IPS-20b (cell line): ENCODE data around the gene GPX6.

ENCODE experiments used
- H3K27ac ChIP-seq: one replicate; pipeline ENCODE4 v1.5.1; 2013; ENCODE audit warnings: low read length
- H3K27me3 ChIP-seq: 2 replicates; pipeline ENCODE4 v1.6.1; 2013; ENCODE audit warnings: mild to moderate bottlenecking, low read length, inconsistent platforms; ENCODE audit not compliant: insufficient read depth
- H3K36me3 ChIP-seq: 2 replicates; pipeline ENCODE4 v1.6.1; 2013; ENCODE audit warnings: low read depth, mild to moderate bottlenecking, inconsistent platforms, low read length, moderate library complexity; ENCODE audit not compliant: insufficient read depth
- H3K4me1 ChIP-seq: 2 replicates; pipeline ENCODE4 v1.6.1; 2013; ENCODE audit warnings: mild to moderate bottlenecking, control low read depth, inconsistent platforms, low read length, moderate library complexity; ENCODE audit not compliant: insufficient read depth
- H3K4me3 ChIP-seq: 2 replicates; pipeline ENCODE4 v1.5.1; 2013; ENCODE audit warnings: mild to moderate bottlenecking, low read length, inconsistent platforms
- H3K9ac ChIP-seq: 2 replicates; pipeline ENCODE4 v1.6.1; 2013; ENCODE audit warnings: low read depth, mild to moderate bottlenecking, inconsistent platforms, low read length, moderate library complexity
- H3K9me3 ChIP-seq: 2 replicates; pipeline ENCODE4 v1.6.1; 2013; ENCODE audit warnings: mild to moderate bottlenecking, low read depth, low read length, inconsistent platforms; ENCODE audit not compliant: insufficient read depth

The GPX6 gene

DNA sequence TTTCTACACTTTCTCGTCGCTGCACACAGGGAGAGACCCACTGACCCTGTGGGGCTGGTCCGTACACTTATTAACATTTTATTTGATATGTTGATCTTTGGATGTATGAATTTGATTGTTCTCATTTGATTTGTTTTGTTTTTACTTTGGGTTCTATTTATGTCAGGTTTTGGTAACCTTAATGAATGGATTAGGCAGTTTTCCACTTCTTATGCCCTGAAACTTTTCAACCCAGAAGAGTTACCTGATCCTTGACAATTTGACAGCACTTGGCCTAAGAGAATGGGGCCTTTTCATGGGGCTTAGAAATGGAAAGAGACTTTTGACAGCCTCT, 23.6 kb downstream of the GPX6 start:
- Histone ChIP-seq H3K4me3 (no peak overlapping the region), H3K36me3 (no peaks in the 10 kb centered on the region), H3K9ac (no peak overlapping the region), H3K9me3 (no peaks in the 10 kb centered on the region), H3K27ac (no peak overlapping the region), H3K27me3 (peaks cover 10% of the 10 kb centered on the region; the same call in 1 of the 2 replicates), H3K4me1 (peaks cover 4% of the 10 kb centered on the region; the same call in 1 of the 2 replicates)

- peaks cover 4% of the 10 kb centered on the region; the same call in 1 of the 2 replicates for H3K4me1 ChIP-seq
- no peaks in the 10 kb centered on the region for H3K36me3 ChIP-seq
- H3K4me3 ChIP-seq: peak overlapping the region; percentile 93
- H3K27ac ChIP-seq: no peak overlapping the region
- H3K9ac ChIP-seq: peak overlapping the region; percentile 77; the same call in 1 of the 2 replicates
- no peaks in the 10 kb centered on the region for H3K9me3 ChIP-seq
- H3K27me3 ChIP-seq: peaks cover 10% of the 10 kb centered on the region; the same call in 1 of the 2 replicates
Measured at GRCh38 chr6:28490205-28490890, 25.2 kb downstream of the GPX6 start.

DNA sequence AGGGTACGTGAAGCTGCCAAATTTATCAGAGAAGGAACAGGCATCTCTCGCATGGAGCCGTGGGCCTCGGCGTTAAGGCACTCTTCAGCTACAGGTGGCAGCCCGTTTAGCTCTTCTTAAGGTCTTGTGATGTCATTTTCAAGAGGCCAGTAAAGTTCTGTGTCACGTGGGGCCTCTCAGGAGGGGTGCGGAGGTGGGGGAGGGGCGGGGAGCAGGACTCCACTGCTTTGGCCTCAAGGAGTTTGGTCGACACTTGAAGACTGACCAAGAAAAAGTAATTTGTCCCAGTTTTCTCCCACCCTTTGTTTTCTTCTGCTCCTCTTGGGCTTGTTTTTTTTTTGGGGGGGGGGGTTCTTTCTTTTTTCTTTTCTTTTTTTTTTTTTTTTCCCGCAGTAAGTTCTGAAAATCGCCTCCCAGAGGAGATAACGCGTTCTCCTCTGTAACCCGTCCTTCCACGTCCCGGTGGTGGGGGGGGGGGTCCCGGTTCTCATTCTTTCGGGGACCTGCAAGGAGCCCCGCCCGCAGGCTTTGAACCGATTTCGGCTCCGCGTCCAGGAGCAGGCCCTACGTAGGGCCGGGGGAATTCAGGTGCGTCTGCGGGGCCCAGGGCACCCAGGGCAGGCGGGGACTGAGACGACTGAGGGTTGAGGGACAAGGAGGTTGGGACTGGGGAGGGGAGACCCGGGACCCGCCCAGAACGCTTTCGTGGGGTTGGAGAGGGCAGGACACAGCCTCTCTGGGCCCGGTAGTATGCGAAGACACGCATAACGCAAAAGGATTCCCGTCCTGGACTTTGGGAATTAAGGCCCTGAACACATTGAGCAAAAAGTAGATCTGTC, 26.0 kb downstream of the GPX6 start:
- Histone ChIP-seq H3K9ac (peak overlapping the region; percentile 77; the same call in 1 of the 2 replicates), H3K36me3 (no peaks in the 10 kb centered on the region), H3K27ac (peak overlapping the region; percentile 17), H3K4me1 (peaks cover 4% of the 10 kb centered on the region; the same call in 1 of the 2 replicates), H3K4me3 (peak overlapping the region; percentile 93), H3K27me3 (peaks cover 10% of the 10 kb centered on the region; the same call in 1 of the 2 replicates), H3K9me3 (no peaks in the 10 kb centered on the region)

DNA sequence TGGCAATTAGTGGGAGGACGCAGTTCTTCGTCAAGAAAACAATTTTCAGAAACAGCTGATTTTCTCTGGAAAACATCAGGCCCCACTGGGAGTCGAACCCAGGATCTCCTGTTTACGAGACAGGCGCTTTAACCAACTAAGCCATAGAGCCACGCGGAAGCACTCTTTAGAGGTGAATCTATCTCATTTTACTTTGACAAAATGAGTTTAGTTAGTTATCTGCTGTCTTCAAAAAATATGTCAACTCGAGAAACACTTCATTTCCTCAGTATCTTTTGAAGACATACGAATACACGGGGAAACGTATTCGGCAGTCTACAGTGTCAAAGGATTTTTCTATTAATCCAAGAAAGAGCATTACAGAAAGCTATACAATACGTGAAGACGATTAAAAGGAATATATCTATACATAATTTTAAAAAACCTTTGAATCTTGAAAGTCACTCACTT, 26.7 kb downstream of the GPX6 start:
- Histone ChIP-seq H3K27me3 (peaks cover 10% of the 10 kb centered on the region; the same call in 1 of the 2 replicates), H3K4me3 (peak overlapping the region; percentile 93), H3K9ac (peak overlapping the region; percentile 63; the same call in 1 of the 2 replicates), H3K36me3 (no peaks in the 10 kb centered on the region), H3K9me3 (no peaks in the 10 kb centered on the region), H3K27ac (no peak overlapping the region), H3K4me1 (peaks cover 4% of the 10 kb centered on the region; the same call in 1 of the 2 replicates)

DNA sequence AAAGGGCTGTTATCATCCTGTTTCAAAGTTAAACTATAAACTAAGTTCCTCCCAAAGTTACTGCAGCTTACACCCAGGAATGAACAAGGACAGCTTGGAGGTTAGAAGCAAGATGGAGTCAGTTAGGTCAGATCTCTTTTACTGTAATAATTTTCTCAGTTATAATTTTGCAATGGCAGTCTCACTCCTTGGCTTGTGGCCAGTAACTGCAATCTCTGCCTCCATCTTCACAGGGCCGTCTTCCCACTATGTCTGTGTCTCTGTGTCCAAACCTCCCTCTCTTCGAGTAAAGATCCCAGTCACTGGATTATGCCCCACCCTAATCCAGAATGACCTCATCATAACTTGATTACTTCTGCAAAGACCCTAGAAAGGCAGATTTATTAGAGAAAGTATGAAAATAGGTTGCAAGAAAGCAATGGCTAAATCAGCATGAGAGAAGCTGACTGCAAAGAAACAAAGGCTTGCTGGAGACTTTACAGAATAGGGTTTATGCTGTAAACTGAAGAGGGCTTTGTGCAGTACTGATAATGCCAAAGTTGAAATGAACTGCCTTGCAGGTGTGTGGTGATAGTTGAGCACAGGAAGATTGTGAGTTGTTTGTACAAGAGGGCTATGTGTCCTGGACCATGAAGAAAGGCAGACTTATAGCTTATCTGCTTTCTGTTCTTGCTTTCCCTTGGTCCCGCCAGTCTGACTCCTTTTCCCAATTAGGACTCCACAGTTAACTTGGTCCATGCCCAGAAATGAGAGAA, 28.4 kb downstream of the GPX6 start:
- H3K36me3 ChIP-seq: no peaks in the 10 kb centered on the region
- H3K27ac ChIP-seq: no peak overlapping the region
- peaks cover 4% of the 10 kb centered on the region; the same call in 1 of the 2 replicates for H3K4me1 ChIP-seq
- no peak overlapping the region for H3K4me3 ChIP-seq
- H3K9ac ChIP-seq: no peak overlapping the region
- H3K9me3 ChIP-seq: no peaks in the 10 kb centered on the region
- H3K27me3 ChIP-seq: peaks cover 17% of the 10 kb centered on the region; the same call in 1 of the 2 replicates

DNA sequence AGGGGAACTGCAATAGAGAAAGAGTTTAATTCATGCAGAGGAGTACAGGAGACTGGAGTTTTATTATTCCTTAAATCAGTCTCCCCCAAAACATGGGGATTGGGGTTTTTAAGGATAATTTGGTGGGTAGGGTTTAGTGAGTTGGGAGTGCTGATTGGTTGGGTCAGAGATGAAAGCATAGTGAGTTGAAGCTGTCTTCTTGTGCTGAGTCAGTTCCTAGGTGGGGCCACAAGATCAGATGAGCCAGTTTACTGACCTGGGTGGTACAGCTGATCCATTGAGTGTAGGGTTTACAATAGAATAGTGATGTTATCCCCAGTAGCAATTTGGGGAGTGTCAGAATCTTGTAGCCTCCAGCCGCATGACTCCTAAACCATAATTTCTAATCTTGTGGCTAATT, 29.1 kb downstream of the GPX6 start:
- Histone ChIP-seq H3K9me3 (no peaks in the 10 kb centered on the region), H3K27me3 (peaks cover 19% of the 10 kb centered on the region; the same call in 1 of the 2 replicates), H3K27ac (no peak overlapping the region), H3K4me1 (peaks cover 4% of the 10 kb centered on the region; the same call in 1 of the 2 replicates), H3K36me3 (no peaks in the 10 kb centered on the region), H3K4me3 (no peak overlapping the region), H3K9ac (no peak overlapping the region)

GRCh38 chr6:28485482-28485881, 30.1 kb downstream of the GPX6 start:
- no peak overlapping the region for H3K27ac ChIP-seq
- no peak overlapping the region for H3K4me3 ChIP-seq
- peaks cover 19% of the 10 kb centered on the region; the same call in 1 of the 2 replicates for H3K27me3 ChIP-seq
- no peak overlapping the region for H3K9ac ChIP-seq
- H3K9me3 ChIP-seq: no peaks in the 10 kb centered on the region
- no peaks in the 10 kb centered on the region for H3K36me3 ChIP-seq
- peaks cover 1% of the 10 kb centered on the region; the same call in 1 of the 2 replicates for H3K4me1 ChIP-seq

DNA sequence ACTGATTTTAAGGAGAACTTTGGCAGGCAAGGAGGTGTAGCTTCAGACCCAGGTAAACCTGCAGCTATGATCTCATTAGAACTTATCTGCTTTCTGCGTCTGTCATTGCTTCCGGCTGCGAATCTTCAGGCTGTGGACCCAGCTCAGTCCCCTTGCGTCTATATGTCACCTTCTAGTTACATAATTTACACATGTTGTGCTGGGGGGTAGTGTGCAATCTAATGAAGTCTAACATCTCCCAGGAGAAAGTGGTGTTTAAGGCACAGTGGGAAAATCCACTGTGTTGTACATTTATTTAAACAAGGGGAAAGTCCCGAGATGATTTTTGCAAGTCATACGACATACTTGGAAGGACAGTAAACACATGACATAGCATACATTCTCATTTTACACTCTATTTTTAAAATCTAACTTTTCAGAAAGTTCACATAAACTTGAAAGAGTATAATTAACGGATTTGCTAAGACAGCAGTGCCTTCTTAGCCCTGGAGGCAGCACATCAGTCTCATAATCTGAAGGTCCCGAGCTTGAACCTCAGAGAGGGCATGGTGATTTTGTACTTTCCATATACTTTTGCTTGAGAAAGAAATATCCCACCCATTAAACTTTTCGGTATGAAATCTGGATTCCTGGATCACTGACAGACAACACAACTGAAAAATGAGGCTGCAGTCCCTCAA, 35.2 kb downstream of the GPX6 start:
- Histone ChIP-seq H3K27ac (no peak overlapping the region), H3K4me3 (no peak overlapping the region), H3K9ac (no peak overlapping the region), H3K9me3 (no peaks in the 10 kb centered on the region), H3K4me1 (no peaks in the 10 kb centered on the region), H3K27me3 (peaks cover 22% of the 10 kb centered on the region; the same call in 1 of the 2 replicates), H3K36me3 (no peaks in the 10 kb centered on the region)

- Histone ChIP-seq H3K4me3 (no peak overlapping the region), H3K27me3 (peaks cover 22% of the 10 kb centered on the region; the same call in 1 of the 2 replicates), H3K4me1 (no peaks in the 10 kb centered on the region), H3K9ac (no peak overlapping the region), H3K36me3 (no peaks in the 10 kb centered on the region), H3K27ac (no peak overlapping the region), H3K9me3 (no peaks in the 10 kb centered on the region)
Measured at GRCh38 chr6:28478518-28478917, 37.1 kb downstream of the GPX6 start.

DNA sequence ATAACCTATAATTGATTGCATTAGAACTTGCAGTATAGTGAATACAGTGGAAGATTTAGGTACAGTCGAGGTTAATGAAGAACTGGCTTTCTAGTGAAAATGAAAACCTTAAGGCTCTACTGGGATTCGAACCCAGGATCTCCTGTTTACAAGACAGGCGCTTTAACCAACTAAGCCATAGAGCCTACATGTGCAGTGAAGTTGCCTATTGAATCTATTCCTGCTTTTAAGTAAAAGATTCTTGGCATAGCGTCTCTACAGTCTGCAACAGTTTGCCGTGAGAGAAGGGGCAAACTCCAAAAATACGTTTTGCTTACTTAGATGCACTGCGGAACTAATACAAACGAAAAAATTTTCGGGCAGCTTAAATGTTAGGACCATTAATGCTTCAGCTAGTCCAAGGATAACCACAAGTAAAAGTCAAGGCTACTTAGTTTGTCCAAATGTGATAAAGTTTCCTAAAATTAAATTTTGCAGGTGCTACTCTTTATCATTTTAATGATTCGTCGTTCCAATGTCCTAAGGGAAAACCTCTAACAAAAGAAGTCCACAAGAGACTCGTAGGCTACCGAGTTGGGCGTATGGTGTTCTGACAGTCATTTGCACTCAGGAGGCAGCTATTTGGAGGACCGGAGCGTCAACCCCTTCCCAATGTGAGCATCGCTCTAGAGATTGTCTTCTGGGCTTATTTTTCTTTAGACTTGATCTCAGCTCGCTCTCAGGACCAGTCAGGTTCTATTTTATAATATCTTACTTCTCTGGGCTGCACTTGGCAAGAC, 41.0 kb downstream of the GPX6 start:
- Histone ChIP-seq H3K9ac (peak overlapping the region; percentile 47; the same call in 1 of the 2 replicates), H3K4me1 (no peaks in the 10 kb centered on the region)

More for the DNA sequence above, 41.0 kb downstream of the GPX6 start:
- H3K9me3 ChIP-seq: no peaks in the 10 kb centered on the region
- H3K36me3 ChIP-seq: no peaks in the 10 kb centered on the region
- H3K27me3 ChIP-seq: 0 out of 2 replicates have a peak, but pooled peaks cover under 1% of the 10 kb centered on the region
- peak overlapping the region; percentile 93 for H3K4me3 ChIP-seq
- H3K27ac ChIP-seq: no peak overlapping the region
